ENCODE data around the gene CENPC.
"Not testable (repeated sequence)": the region's sequence is repeated elsewhere in the genome, so short reads cannot be mapped to it uniquely, and the experiment has no call there.

Gene CENPC

DNA sequence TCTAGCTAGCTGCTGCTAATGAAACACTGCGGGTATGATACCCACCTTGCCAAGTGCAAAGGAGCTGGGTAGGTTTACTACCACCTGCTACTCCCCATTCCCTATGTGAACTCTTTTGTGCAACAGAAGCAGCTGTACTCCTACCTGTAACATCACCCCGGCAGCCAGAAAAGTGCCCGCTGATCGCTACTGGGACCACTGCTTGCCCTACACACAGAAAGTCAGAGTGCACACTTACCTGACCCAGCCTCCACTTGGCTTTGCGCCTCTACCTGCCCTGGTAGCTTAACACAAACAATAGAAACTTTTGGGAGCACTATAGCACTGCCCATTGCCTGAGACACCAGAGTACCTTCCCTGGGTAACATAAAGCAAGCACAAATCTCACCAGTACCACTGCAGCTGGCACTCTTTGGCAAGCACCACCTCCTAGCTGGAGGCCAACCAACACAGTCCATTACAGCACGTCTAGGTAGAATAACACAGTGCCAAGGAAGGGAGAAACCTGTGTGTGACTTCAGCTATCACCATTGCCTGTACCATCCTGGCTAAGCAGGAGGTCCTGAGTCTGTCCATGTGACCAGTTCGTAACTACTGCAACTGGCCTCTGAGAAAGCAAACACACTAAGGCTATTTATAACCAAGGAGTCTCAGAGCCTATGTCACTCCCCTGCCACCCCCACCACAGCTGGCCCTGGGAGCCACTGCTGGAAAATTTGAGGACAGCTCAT is 80.1 kb downstream of the CENPC start:
- peak in 2 of 14 donors; percentile 1 to 6 for DNase-seq

DNA sequence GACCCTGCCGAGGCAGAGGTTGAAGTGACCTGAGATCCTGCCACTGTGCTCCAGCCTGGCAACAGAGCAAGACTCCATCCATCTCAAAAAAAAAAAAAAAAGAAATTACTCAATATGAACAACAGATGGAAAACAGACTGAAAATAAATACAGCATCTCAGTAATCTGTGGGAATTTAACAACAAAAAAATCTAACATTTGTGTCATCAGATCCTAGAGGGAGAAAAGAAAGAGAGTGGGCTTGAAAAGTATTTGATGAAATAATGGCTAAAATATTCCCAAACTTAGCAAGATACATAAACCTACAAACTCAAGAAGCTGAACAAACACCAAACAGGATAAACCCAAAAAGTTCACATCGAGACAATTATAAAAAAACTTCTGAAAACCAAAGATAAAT is 84.7 kb downstream of the CENPC start:
- DNase-seq: no peak

DNA sequence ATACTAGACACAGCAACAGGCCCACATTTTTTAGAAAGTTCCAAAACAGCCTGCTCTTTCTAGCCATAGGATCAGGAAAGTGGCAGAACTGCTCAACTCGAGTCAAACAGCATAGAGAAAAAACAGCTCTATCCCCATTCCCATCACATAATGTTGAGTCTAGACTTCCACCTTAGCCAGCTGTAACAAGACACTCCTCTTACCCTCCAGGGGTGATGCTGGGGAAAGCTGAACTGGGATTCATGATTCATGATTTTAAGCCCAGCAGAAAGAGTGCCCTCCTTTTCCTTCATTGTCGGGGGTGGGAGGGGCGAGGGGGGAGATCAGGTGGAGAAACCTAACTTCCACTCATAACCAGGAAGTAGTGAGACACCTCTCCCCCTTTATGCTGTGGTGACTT is 86.1 kb downstream of the CENPC start:
- DNase-seq: no peak

DNA sequence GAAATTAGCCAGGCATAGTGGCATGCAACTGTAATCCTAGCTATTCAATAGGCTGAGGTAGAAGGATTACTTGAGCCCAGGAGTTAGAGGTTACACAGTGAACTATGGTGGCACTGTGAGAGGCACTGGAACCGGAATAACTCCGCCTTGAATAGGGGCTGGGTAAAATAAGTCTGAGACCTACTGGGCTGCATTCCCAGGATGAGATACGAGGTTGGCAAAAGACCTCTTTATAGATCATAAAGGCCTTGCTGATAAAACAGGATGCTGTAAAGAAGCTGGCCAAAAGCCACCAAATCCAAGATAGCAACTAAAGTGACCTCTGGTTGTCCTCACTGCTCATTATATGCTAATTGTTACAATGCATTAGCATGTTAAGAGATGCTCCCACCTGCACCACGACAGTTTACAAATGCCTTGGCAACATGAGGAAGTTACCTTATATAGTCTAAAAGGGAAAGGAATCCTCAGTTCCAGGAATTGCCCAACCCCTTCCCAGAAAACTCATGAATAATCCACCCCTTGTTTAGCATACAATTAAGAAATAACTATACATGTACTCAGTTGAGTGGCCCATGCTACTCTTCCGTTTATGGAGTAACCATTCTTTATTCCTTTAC is 88.6 kb downstream of the CENPC start:
- no peak for DNase-seq

GRCh38 chr4:67452846-67453205 is 92.5 kb downstream of the CENPC start:
- not testable (repeated sequence) for DNase-seq

GRCh38 chr4:67452100-67452845 is 93.0 kb downstream of the CENPC start:
- DNase-seq: no peak

DNA sequence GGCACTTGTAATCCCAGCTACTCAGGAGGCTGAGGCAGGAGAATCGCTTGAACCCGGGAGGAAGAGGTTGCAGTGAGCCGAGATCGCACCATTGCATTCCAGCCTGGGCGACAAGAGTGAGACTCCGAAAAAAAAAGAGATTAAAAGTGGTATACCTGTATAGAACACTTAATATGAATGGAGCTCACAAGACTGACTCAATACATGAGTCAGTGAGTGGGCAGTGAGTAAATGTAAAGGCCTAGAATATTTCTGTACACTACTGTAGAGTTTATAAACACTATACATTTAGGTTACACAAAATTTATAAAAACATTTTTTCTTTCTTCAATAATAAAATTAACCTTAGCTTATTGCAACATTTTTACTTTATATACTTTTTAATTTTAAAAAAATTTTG is 93.8 kb downstream of the CENPC start:
- DNase-seq: no peak

DNA sequence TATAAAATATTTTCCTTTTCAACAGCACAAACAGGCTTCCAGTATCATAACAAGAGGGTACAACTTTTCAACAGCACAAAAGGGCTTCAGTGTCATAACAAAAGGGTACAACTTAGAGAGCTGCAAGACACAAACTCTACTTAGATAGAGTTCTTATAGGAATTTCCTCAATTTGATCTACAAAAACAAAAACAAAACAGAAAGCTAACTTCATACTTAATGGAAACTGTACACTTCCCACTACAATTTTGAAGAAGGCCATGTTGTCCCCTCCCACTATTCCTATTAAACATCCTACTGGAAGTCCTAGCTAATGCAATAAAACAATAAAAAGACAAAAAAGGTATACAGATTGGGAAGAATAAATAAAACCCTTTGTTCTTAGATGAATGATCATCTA is 96.7 kb downstream of the CENPC start:
- DNase-seq: no peak

GRCh38 chr4:67447873-67448272 is 97.4 kb downstream of the CENPC start:
- DNase-seq: no peak

DNA sequence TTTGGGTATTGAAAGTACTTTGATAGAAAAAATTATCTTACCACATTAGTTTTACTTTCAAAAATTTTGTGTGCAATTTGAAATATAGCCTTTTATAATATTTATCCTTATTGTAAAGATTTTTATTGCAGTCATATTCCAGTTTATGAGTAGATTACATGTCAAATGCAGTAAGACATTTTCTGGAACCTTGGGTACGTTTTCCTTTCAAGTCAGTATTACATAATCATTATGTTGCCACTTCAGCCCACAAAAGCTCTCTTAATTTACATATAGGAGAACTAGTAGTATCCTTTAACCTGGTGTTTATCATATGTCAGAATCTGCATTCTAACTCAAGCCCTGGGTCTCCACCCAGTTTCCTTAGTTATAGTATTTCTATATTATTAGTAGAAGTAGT is 98.5 kb downstream of the CENPC start:
- no peak for DNase-seq

DNA sequence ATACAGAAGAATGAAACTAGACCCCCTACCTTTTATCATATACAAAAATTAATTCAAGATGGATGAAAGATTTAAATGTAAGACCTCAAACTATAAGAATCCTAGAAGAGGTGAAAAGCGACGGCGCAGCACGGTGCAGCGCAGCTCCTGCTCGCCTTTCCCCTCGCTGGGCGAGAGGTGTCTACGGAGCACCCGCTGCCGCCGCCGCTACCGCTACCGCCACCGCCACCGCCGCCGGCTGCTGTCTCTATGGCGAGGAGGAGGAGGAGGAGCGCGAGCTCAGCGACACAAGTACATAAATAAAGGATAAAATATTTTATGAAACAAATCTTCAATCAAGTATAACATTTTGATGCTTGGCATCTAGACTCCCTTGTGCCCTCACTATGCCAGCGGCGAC is 99.4 kb downstream of the CENPC start:
- DNase-seq: not testable (repeated sequence)

- DNase-seq: no peak
These were observed 106.3 kb downstream of the CENPC start for GRCh38 chr4:67438975-67439374.

- DNase-seq: peak in 1 of 14 donors; percentile 5
These were observed 107.2 kb downstream of the CENPC start for GRCh38 chr4:67437974-67438713.

DNA sequence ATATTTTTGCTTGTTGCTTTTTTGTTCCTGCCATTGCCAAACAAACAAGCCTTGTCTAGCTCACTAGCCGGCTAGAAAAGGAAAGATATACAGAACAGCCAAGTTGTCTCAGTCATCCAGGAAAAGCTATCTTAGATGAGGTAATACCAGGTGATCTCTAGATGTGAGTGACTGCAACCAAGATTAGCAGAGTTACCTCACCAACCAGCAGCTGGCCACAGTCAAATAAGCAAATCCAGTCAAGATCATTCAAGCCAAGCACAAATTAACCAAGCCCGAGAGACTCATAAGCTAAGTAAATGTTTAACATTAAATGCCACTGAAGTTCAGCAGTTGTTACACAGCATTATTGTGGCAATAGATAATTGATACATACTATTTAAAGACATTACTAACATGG is 108.6 kb downstream of the CENPC start:
- no peak for DNase-seq

GRCh38 chr4:67430989-67431388 is 114.3 kb downstream of the CENPC start:
- no peak for DNase-seq

DNA sequence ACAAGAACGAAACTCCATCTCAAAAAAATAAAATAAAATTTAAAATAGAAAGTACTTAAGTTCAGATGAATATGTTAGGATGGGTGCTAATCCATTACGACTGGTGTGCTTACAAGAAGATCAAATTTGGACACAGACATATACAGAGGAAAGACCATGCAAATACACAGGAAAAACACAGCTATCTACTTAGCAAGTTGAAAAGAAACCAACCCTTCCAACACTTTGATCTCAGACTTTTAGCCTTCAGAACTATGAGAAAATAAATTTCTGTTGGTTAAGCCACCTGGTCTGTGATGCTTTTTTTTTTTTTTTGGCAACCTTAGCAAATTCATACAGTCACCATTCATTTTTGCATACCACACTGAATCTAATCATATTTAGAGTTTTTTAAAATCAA is 116.5 kb downstream of the CENPC start:
- no peak for DNase-seq
